ENCODE data around the gene KLK10. TPM values are rescaled to one million over a fixed set of nuclear protein-coding genes. Genes with fewer than 3 reads are reported as not detected.

The KLK10 gene
- total and polyA plus RNA-seq, 2 donors (not counting 3 experiments of a cell fraction or from before 2014, with no cell fraction given) = not detected

DNA sequence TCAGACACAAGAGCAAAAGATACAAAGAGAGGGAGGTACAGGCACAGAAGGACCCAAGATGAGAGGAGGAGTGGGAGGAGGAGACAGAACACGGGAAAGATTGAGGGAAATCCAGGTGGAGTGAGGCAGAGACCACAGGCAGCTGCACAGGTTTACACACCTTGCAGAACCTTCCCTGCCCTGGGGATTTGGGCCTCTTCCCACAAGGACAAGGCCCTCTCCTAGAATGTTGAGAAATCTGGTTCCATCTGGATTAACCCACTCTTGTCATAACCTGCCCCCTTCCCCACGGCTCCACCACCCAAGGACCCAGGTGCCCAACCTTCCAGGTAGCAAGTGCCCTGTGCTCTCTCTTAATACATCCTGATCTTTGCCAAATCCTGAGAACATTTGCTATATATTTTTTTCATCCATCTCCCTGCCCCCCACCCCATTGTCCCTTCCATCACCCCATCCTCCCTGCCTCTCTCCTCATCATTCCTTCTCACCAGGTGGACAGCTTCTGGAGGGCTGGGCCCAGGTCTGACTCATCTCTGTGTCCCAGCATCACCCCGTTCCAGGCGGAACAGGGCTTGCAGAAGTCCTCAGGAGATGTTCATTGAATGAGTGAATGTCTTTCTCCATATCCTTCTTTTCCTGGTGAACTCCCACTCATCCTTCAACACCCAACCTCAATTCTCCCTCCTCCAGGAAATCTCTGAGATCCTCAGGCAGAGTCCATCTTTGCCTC, 9.3 kb downstream of the KLK10 start:
- ChIA-PET CTCF (interaction anchor here (1.5 kb wide), 1 partner anchor 11 kb away, joined by 6 read pairs; no protein-coding TSS in a partner anchor), POLR2A (no interaction called here)
- no peaks in the 10 kb centered on the region for H3K9me1 ChIP-seq (replicated peaks; ENCODE audit: control insufficient read depth, extremely low read depth, insufficient read depth, low read length)
- BruUV-seq (replicated peaks) = no TSS peak
- TF ChIP-seq MAX (IDR thresholded peaks at IDR 0.05; ENCODE audit: insufficient read depth, insufficient read length) (no peak), EZH2 (IDR thresholded peaks at IDR 0.05; ENCODE audit: borderline replicate concordance, low read depth, low read length, severe bottlenecking) (no peak), POLR2A (IDR thresholded peaks at IDR 0.05; ENCODE audit: low read depth, low read length) (no peak), CTCF (IDR thresholded peaks at IDR 0.05; ENCODE audit: extremely low read depth in 1 of 2, insufficient read depth in 1 of 2, low read depth in 1 of 2, low read length in 2 of 2) (no peak), JUN (IDR thresholded peaks at IDR 0.05; ENCODE audit: borderline replicate concordance, insufficient read depth, insufficient read length, low read depth) (no peak), GATA2 (IDR thresholded peaks at IDR 0.05; ENCODE audit: insufficient read depth, insufficient read length, low read depth, low read length) (no peak), FOS (IDR thresholded peaks at IDR 0.05; ENCODE audit: borderline replicate concordance, insufficient read depth, low read length) (no peak), POLR2AphosphoS5 (IDR thresholded peaks at IDR 0.05; ENCODE audit: insufficient read depth, low read depth, low read length) (no peak), MYC (IDR thresholded peaks at IDR 0.05; ENCODE audit: low read depth, low read length) (no peak)
- H3K36me3 ChIP-seq (ENCODE audit: control insufficient read depth in 2 of 2, extremely low read depth in 1 of 2, insufficient read depth in 2 of 2, low read length in 2 of 2) = no peaks in the 10 kb centered on the region
- no peaks in the 10 kb centered on the region for H4K20me1 ChIP-seq (replicated peaks; ENCODE audit: control insufficient read depth, extremely low read depth, insufficient read depth, low read length)
- H3K9ac ChIP-seq (replicated peaks; ENCODE audit: extremely low read depth, insufficient read depth, low read length) = no peak overlapping the region
- no peaks in the 10 kb centered on the region for H3K27me3 ChIP-seq (ENCODE audit: control insufficient read depth in 2 of 2, insufficient read depth in 2 of 2, low read length in 2 of 2)
- no peaks in the 10 kb centered on the region for H3K79me2 ChIP-seq (ENCODE audit: control insufficient read depth, insufficient read depth, low read length)
- H3K4me3 ChIP-seq (replicated peaks in 1 of 3; ENCODE audit: insufficient read depth in 1 of 3, low read depth in 1 of 3, low read length in 3 of 3) = no peak overlapping the region
- H3K27ac ChIP-seq (ENCODE audit: insufficient read depth, low read depth, low read length) = no peak overlapping the region
- intact Hi-C loops (cut with micrococcal nuclease) = no loop called here
- no peak overlapping the region for H2AFZ ChIP-seq (ENCODE audit: low read depth, low read length)
- DNase-seq (ENCODE audit: low read depth, low spot score) = no peak
- FAIRE-seq = no peak
- no peak overlapping the region for H3K4me2 ChIP-seq (ENCODE audit: insufficient read depth, low read length)
- H3K4me1 ChIP-seq (ENCODE audit: control insufficient read depth, extremely low read depth, insufficient read depth, low read length) = no peaks in the 10 kb centered on the region
- H3K9me3 ChIP-seq (replicated peaks; ENCODE audit: control insufficient read depth, insufficient read depth, low read length) = no peaks in the 10 kb centered on the region
- dilution Hi-C loops (cut with MboI; ENCODE audit: extremely low pct_ligation_motif_present, low sequenced_read_pairs) = no loop called here

All from endothelial cell of umbilical vein (primary cell).